ENCODE results near the gene BTLA. TPM values are rescaled to one million over a fixed set of nuclear protein-coding genes. Genes with fewer than 3 reads are reported as not detected.

Gene BTLA
- total and polyA plus RNA-seq, 2 of the 13 experiments (the other 11 are each of a cell fraction or from before 2014, with no cell fraction given): not detected

- no peak for DNase-seq (ENCODE audit: low spot score)
- Histone ChIP-seq H3K36me3 (replicated peaks in 1 of 2; ENCODE audit: control insufficient read depth in 1 of 2, insufficient read depth in 2 of 2, low read length in 2 of 2) (no peaks in the 10 kb centered on the region), H2AFZ (ENCODE audit: low read length) (no peak overlapping the region), H3K27ac (ENCODE audit: extremely low read length, insufficient read depth, low read length) (no peak overlapping the region), H3K4me1 (ENCODE audit: insufficient read depth, low read length) (no peaks in the 10 kb centered on the region), H3K9ac (ENCODE audit: insufficient read depth, low read depth, low read length) (no peak overlapping the region), H3K4me2 (ENCODE audit: low read depth, low read length) (no peak overlapping the region), H3K27me3 (ENCODE audit: control insufficient read depth in 1 of 2, insufficient read depth in 2 of 2, low read length in 2 of 2) (no peaks in the 10 kb centered on the region), H3K9me3 (ENCODE audit: low read length) (no peaks in the 10 kb centered on the region), H3K79me2 (ENCODE audit: insufficient read depth, low read length) (no peaks in the 10 kb centered on the region), H3K4me3 (replicated peaks in 1 of 3; ENCODE audit: insufficient read depth in 1 of 3, low read depth in 2 of 3, low read length in 3 of 3) (no peak overlapping the region), H4K20me1 (ENCODE audit: insufficient read depth, low read length) (no peaks in the 10 kb centered on the region)
- WGBS (ENCODE audit: low lambda C conversion rate): 5% methylated on average over 3 of the region's 3 CpGs
- POLR2A ChIA-PET: no interaction called here
- CTCF ChIA-PET (ENCODE audit: low intra/inter-chr PET ratio, low total read pairs): no interaction called here
- intact Hi-C loops (cut with micrococcal nuclease; ENCODE audit: unreplicated experiment) (no loop called here), in situ Hi-C loops (cut with HindIII; ENCODE audit: extremely low pct_ligation_motif_present, low pct_unique_long_range_greater_than_20kb) (no loop called here)
- no peak for FAIRE-seq
- BruUV-seq (replicated peaks): no TSS peak
- no peak for TF ChIP-seq MIER2 (CRISPR knock-in tag; IDR thresholded peaks at IDR 0.05)
- TF ChIP-seq JUNB (CRISPR knock-in tag; IDR thresholded peaks at IDR 0.05; ENCODE audit: borderline replicate concordance): no peak
- no peak for TF ChIP-seq ZNF556 (CRISPR knock-in tag; IDR thresholded peaks at IDR 0.05; ENCODE audit: borderline replicate concordance)
- TF ChIP-seq ZNF678 (CRISPR knock-in tag; IDR thresholded peaks at IDR 0.05): no peak
- TF ChIP-seq CREB3 (CRISPR knock-in tag; IDR thresholded peaks at IDR 0.05): no peak
- no peak for TF ChIP-seq ZNF777 (CRISPR knock-in tag; IDR thresholded peaks at IDR 0.05)
- no peak for TF ChIP-seq SMARCE1 (IDR thresholded peaks at IDR 0.05; ENCODE audit: borderline replicate concordance)
- TF ChIP-seq ARNT (IDR thresholded peaks at IDR 0.05): no peak
- TF ChIP-seq ZNF766 (CRISPR knock-in tag; IDR thresholded peaks at IDR 0.05; ENCODE audit: borderline replicate concordance): no peak
- no peak for TF ChIP-seq NFATC3 (CRISPR knock-in tag; IDR thresholded peaks at IDR 0.05)
- TF ChIP-seq ZNF276 (CRISPR knock-in tag; IDR thresholded peaks at IDR 0.05; ENCODE audit: low read depth): no peak
- ATAC-seq: no peak
Measured at GRCh38 chr3:112504123-112504522, 4.9 kb upstream of the BTLA start.

Measured in HepG2 (cell line).